ENCODE measurements around the gene NRCAM.

NRCAM gene

DNA sequence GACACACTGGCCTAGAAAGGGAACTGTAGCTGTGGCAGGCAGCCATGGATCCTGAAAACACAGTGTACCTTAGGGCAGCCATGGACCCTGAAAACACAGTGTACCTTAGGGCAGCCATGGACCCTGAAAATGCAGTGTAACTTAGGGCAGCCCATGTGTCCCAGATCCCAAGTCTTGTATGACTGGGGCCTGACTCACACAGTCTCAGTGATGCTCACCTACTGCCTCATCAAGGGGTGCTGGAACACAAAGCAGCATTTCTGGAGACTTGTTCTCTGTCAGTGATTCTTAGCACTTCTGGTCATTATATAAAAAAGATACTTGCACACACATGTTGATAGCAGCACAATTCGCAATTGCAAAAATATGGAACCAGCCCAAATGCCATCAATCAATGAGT, 255.9 kb downstream of the NRCAM start:
- Histone ChIP-seq H3K9ac (ENCODE audit: low read length) (no peak overlapping the region), H3K4me2 (ENCODE audit: low read length) (no peak overlapping the region), H3K4me3 (ENCODE audit: low read length) (no peak overlapping the region), H3K36me3 (replicated peaks; ENCODE audit: low read depth, low read length) (peaks cover 46% of the 10 kb centered on the region), H3K27ac (ENCODE audit: low read length) (no peak overlapping the region), H3K4me1 (ENCODE audit: low read length) (peaks cover 9% of the 10 kb centered on the region; the same call in 1 of the 2 replicates), H3K79me2 (ENCODE audit: low read length) (no peaks in the 10 kb centered on the region), H3K9me3 (ENCODE audit: insufficient read depth, low read length) (no peaks in the 10 kb centered on the region), H4K20me1 (ENCODE audit: insufficient read depth, low read length) (no peaks in the 10 kb centered on the region), H3K27me3 (ENCODE audit: low read depth, low read length) (no peaks in the 10 kb centered on the region), H2AFZ (ENCODE audit: low read depth, low read length) (no peak overlapping the region)
- TF ChIP-seq EZH2phosphoT487 (IDR thresholded peaks at IDR 0.05; ENCODE audit: low read depth) = no peak
- no peak for TF ChIP-seq CTCF (IDR thresholded peaks at IDR 0.05; ENCODE audit: low read depth, low read length)

GRCh38 chr7:108197371-108198091, 258.7 kb downstream of the NRCAM start:
- no peak overlapping the region for H2AFZ ChIP-seq (ENCODE audit: low read depth, low read length)
- TF ChIP-seq CTCF (IDR thresholded peaks at IDR 0.05; ENCODE audit: low read depth, low read length) = no peak
- no peak for TF ChIP-seq EZH2phosphoT487 (IDR thresholded peaks at IDR 0.05; ENCODE audit: low read depth)
- no peak overlapping the region for H3K4me2 ChIP-seq (ENCODE audit: low read length)
- no peak overlapping the region for H3K4me3 ChIP-seq (ENCODE audit: low read length)
- H3K4me1 ChIP-seq (ENCODE audit: low read length) = peaks cover 10% of the 10 kb centered on the region
- H3K9ac ChIP-seq (ENCODE audit: low read length) = no peak overlapping the region
- no peaks in the 10 kb centered on the region for H3K9me3 ChIP-seq (ENCODE audit: insufficient read depth, low read length)
- peaks cover 50% of the 10 kb centered on the region for H3K36me3 ChIP-seq (replicated peaks; ENCODE audit: low read depth, low read length)
- H3K79me2 ChIP-seq (ENCODE audit: low read length) = no peaks in the 10 kb centered on the region
- no peaks in the 10 kb centered on the region for H3K27me3 ChIP-seq (ENCODE audit: low read depth, low read length)
- H4K20me1 ChIP-seq (ENCODE audit: insufficient read depth, low read length) = no peaks in the 10 kb centered on the region
- no peak overlapping the region for H3K27ac ChIP-seq (ENCODE audit: low read length)

- Histone ChIP-seq H3K79me2 (ENCODE audit: low read length) (no peaks in the 10 kb centered on the region), H3K27me3 (ENCODE audit: low read depth, low read length) (no peaks in the 10 kb centered on the region), H3K4me1 (ENCODE audit: low read length) (peaks cover 10% of the 10 kb centered on the region), H3K36me3 (replicated peaks; ENCODE audit: low read depth, low read length) (peaks cover 49% of the 10 kb centered on the region), H3K4me3 (ENCODE audit: low read length) (no peak overlapping the region), H3K27ac (ENCODE audit: low read length) (no peak overlapping the region), H3K9me3 (ENCODE audit: insufficient read depth, low read length) (no peaks in the 10 kb centered on the region), H3K9ac (ENCODE audit: low read length) (no peak overlapping the region), H3K4me2 (ENCODE audit: low read length) (no peak overlapping the region), H4K20me1 (ENCODE audit: insufficient read depth, low read length) (no peaks in the 10 kb centered on the region), H2AFZ (ENCODE audit: low read depth, low read length) (no peak overlapping the region)
- no peak for TF ChIP-seq CTCF (IDR thresholded peaks at IDR 0.05; ENCODE audit: low read depth, low read length)
- no peak for TF ChIP-seq EZH2phosphoT487 (IDR thresholded peaks at IDR 0.05; ENCODE audit: low read depth)
These were observed 260.2 kb downstream of the NRCAM start for GRCh38 chr7:108196004-108196403.

- Histone ChIP-seq H3K79me2 (ENCODE audit: low read length) (no peaks in the 10 kb centered on the region), H3K4me1 (ENCODE audit: low read length) (peaks cover 10% of the 10 kb centered on the region), H3K36me3 (replicated peaks; ENCODE audit: low read depth, low read length) (peaks cover 65% of the 10 kb centered on the region), H2AFZ (ENCODE audit: low read depth, low read length) (no peak overlapping the region), H3K9ac (ENCODE audit: low read length) (no peak overlapping the region), H3K27ac (ENCODE audit: low read length) (no peak overlapping the region), H3K4me3 (ENCODE audit: low read length) (no peak overlapping the region), H3K27me3 (ENCODE audit: low read depth, low read length) (no peaks in the 10 kb centered on the region), H3K9me3 (ENCODE audit: insufficient read depth, low read length) (no peaks in the 10 kb centered on the region), H4K20me1 (ENCODE audit: insufficient read depth, low read length) (no peaks in the 10 kb centered on the region), H3K4me2 (ENCODE audit: low read length) (no peak overlapping the region)
- TF ChIP-seq EZH2phosphoT487 (IDR thresholded peaks at IDR 0.05; ENCODE audit: low read depth) (no peak), CTCF (IDR thresholded peaks at IDR 0.05; ENCODE audit: low read depth, low read length) (no peak)
These were observed 262.4 kb downstream of the NRCAM start for GRCh38 chr7:108193594-108194498.

Data from OCI-LY3 (cell line).